ENCODE data around the gene ANKRD13B.

ANKRD13B gene

GRCh38 chr17:29595943-29596774 lies 3.2 kb downstream of the ANKRD13B start:
- no peak for FAIRE-seq

- no peak for FAIRE-seq
These were observed 3.9 kb downstream of the ANKRD13B start for GRCh38 chr17:29596811-29597210.

- no peak for FAIRE-seq
These were observed 4.6 kb downstream of the ANKRD13B start for GRCh38 chr17:29597361-29598172.

GRCh38 chr17:29603109-29603674 lies 10.3 kb downstream of the ANKRD13B start:
- no peak for FAIRE-seq

GRCh38 chr17:29607557-29608195 lies 14.7 kb downstream of the ANKRD13B start:
- FAIRE-seq, result no peak

- FAIRE-seq, result no peak
These were observed 16.1 kb downstream of the ANKRD13B start for GRCh38 chr17:29608986-29609385.

- FAIRE-seq, result no peak
These were observed 17.5 kb downstream of the ANKRD13B start for GRCh38 chr17:29610395-29610794.

- FAIRE-seq, result no peak
These were observed 18.6 kb downstream of the ANKRD13B start for GRCh38 chr17:29611351-29612093.

- FAIRE-seq, result no peak
These were observed 19.1 kb downstream of the ANKRD13B start for GRCh38 chr17:29612094-29612403.

- FAIRE-seq, result no peak
These were observed 19.7 kb downstream of the ANKRD13B start for GRCh38 chr17:29612404-29613280.

GRCh38 chr17:29613352-29613837 lies 20.5 kb downstream of the ANKRD13B start:
- no peak for FAIRE-seq

- no peak for FAIRE-seq
These were observed 20.9 kb downstream of the ANKRD13B start for GRCh38 chr17:29613856-29614255.

- no peak for FAIRE-seq
These were observed 21.6 kb downstream of the ANKRD13B start for GRCh38 chr17:29614349-29615047.

GRCh38 chr17:29615048-29615385 lies 22.1 kb downstream of the ANKRD13B start:
- no peak for FAIRE-seq

- no peak for FAIRE-seq
These were observed 22.8 kb downstream of the ANKRD13B start for GRCh38 chr17:29615492-29616299.

GRCh38 chr17:29616300-29617048 lies 23.5 kb downstream of the ANKRD13B start:
- no peak for FAIRE-seq

GRCh38 chr17:29617125-29617480 lies 24.2 kb downstream of the ANKRD13B start:
- no peak for FAIRE-seq

- FAIRE-seq, result no peak
These were observed 24.7 kb downstream of the ANKRD13B start for GRCh38 chr17:29617481-29618271.

All from islet of Langerhans (tissue), 1 donor.